Endothelial cell of umbilical vein (primary cell): ENCODE results near the gene F5. TPM values are rescaled to one million over a fixed set of nuclear protein-coding genes. Genes with fewer than 3 reads are reported as not detected.
"Not testable (repeated sequence)": the region's sequence is repeated elsewhere in the genome, so short reads cannot be mapped to it uniquely, and the experiment has no call there.

Source experiments
- BruUV-seq: library from RNA; stranded (reverse); fragments of 400-500 nt; replicated peaks from 2 replicates; lab custom pipeline; 2021; lab: Mats Ljungman, UMichigan
- CTCF ChIA-PET: fragments of 300-600, 350-600 bp; sonication (Branson Sonifier 250); formaldehyde crosslinking; loops from one replicate; lab custom pipeline; 2021; ENCODE audit warnings: antibody characterized with exemption, inconsistent platforms; lab: Charles Lee
- POLR2A ChIA-PET: fragments of 300-600, 350-600 bp; sonication (Branson Sonifier 250); formaldehyde crosslinking; loops from one replicate; lab custom pipeline; 2021; ENCODE audit warnings: antibody characterized with exemption, inconsistent platforms; lab: Charles Lee
- DNase-seq: peaks from one replicate; pipeline ENCODE4 v3.0.0-alpha.2; 2011; ENCODE audit warnings: low read depth, low spot score
- FAIRE-seq: peaks from 2 replicates; lab custom pipeline; 2011; peaks lifted over from hg19 to GRCh38; lab: Jason Lieb, UNC
- H2AFZ ChIP-seq: 2 replicates; pipeline ENCODE4 v1.6.0; 2012; ENCODE audit warnings: low read depth, low read length, control low read depth, inconsistent platforms
- H3K27ac ChIP-seq: 2 replicates; pipeline ENCODE4 v1.5.1; 2011; ENCODE audit warnings: low read depth, mild to moderate bottlenecking, control low read depth, low read length, moderate library complexity; ENCODE audit not compliant: insufficient read depth
- H3K27me3 ChIP-seq, 2 experiments: 2 replicates each; pipeline versions ENCODE4 v1.6.0 to v1.6.1; 2011; ENCODE audit warnings: low read length in 2 of 2, mixed read lengths in 1 of 2; ENCODE audit not compliant: control insufficient read depth in 2 of 2, insufficient read depth in 2 of 2
- H3K36me3 ChIP-seq, 2 experiments: 2 replicates in 1 of 2; 3 replicates in 1 of 2; pipeline ENCODE4 v1.5.1; 2011; ENCODE audit warnings: low read length in 2 of 2, mild to moderate bottlenecking in 1 of 2, moderate library complexity in 1 of 2; ENCODE audit not compliant: control insufficient read depth in 2 of 2, insufficient read depth in 2 of 2; ENCODE audit errors: extremely low read depth in 1 of 2
- H3K4me1 ChIP-seq: 3 replicates; pipeline ENCODE4 v1.5.1; 2011; ENCODE audit warnings: mild to moderate bottlenecking, low read length; ENCODE audit not compliant: control insufficient read depth, insufficient read depth; ENCODE audit errors: extremely low read depth
- H3K4me2 ChIP-seq: 2 replicates; pipeline ENCODE4 v1.6.1; 2011; ENCODE audit warnings: low read length, control low read depth, mixed read lengths; ENCODE audit not compliant: insufficient read depth
- H3K4me3 ChIP-seq, 3 experiments: fragments of 200-600 bp in 1 of 3; sonication (generic), shearing (Covaris generic) in 1 of 3; replicated peaks in 1 of 3; 2 replicates each; pipeline ENCODE4 v1.5.1; 2011 to 2016; ENCODE audit warnings: control low read depth in 3 of 3, low read length in 3 of 3, mild to moderate bottlenecking in 2 of 3, inconsistent platforms in 1 of 3, low read depth in 1 of 3, moderate library complexity in 1 of 3; ENCODE audit not compliant: insufficient read depth in 1 of 3
- H3K79me2 ChIP-seq: 2 replicates; pipeline ENCODE4 v1.6.0; 2012; ENCODE audit warnings: low read length, inconsistent platforms; ENCODE audit not compliant: control insufficient read depth, insufficient read depth
- H3K9ac ChIP-seq: replicated peaks from 2 replicates; pipeline ENCODE3; 2011; ENCODE audit warnings: low read length, control low read depth; ENCODE audit not compliant: insufficient read depth; ENCODE audit errors: extremely low read depth
- H3K9me1 ChIP-seq: replicated peaks from 3 replicates; pipeline ENCODE4 v1.6.0; 2011; ENCODE audit warnings: mild to moderate bottlenecking, low read length; ENCODE audit not compliant: control insufficient read depth, insufficient read depth; ENCODE audit errors: extremely low read depth
- H3K9me3 ChIP-seq: replicated peaks from 2 replicates; pipeline ENCODE4 v1.5.1; 2012; ENCODE audit warnings: low read length, inconsistent platforms; ENCODE audit not compliant: control insufficient read depth, insufficient read depth
- H4K20me1 ChIP-seq: replicated peaks from 2 replicates; pipeline ENCODE3; 2011; ENCODE audit warnings: mild to moderate bottlenecking, low read length; ENCODE audit not compliant: control insufficient read depth, insufficient read depth; ENCODE audit errors: extremely low read depth
- EZH2 ChIP-seq: IDR thresholded peaks from 2 replicates; pipeline ENCODE4 v1.6.1; 2012; ENCODE audit warnings: borderline replicate concordance, low read depth, mild to moderate bottlenecking, moderate library complexity, low read length, inconsistent platforms; ENCODE audit not compliant: severe bottlenecking
- FOS ChIP-seq: IDR thresholded peaks from 2 replicates; pipeline ENCODE4 v1.6.1; 2011; ENCODE audit warnings: mild to moderate bottlenecking, low read length, moderate library complexity, borderline replicate concordance; ENCODE audit not compliant: insufficient read depth
- GATA2 ChIP-seq: IDR thresholded peaks from 2 replicates; pipeline ENCODE4 v1.7.0; 2011; ENCODE audit warnings: low read depth, mild to moderate bottlenecking, moderate library complexity, mixed read lengths, low read length; ENCODE audit not compliant: insufficient read length, insufficient read depth
- JUN ChIP-seq: IDR thresholded peaks from 2 replicates; pipeline ENCODE4 v1.6.1; 2011; ENCODE audit warnings: borderline replicate concordance, low read depth; ENCODE audit not compliant: insufficient read length, insufficient read depth
- MYC ChIP-seq: IDR thresholded peaks from one replicate; pipeline ENCODE4 v1.6.1; 2011; ENCODE audit warnings: mild to moderate bottlenecking, low read depth, low read length
- POLR2A ChIP-seq: IDR thresholded peaks from 2 replicates; pipeline ENCODE4 v1.6.1; 2012; ENCODE audit warnings: low read depth, mild to moderate bottlenecking, control low read depth, low read length
- POLR2AphosphoS5 ChIP-seq: IDR thresholded peaks from 2 replicates; pipeline ENCODE4 v1.6.1; 2012; ENCODE audit warnings: low read depth, mild to moderate bottlenecking, control low read depth, low read length, moderate library complexity; ENCODE audit not compliant: insufficient read depth
- dilution Hi-C: fragments of 300-500 bp; cut with MboI; formaldehyde crosslinking; loops from one replicate; pipeline ENCODE4 v1.15.0; 2019; ENCODE audit warnings: low sequenced_read_pairs; ENCODE audit not compliant: extremely low pct_ligation_motif_present
- intact Hi-C: fragments of 100-400 bp; cut with micrococcal nuclease; formaldehyde crosslinking; loops from one replicate; pipeline ENCODE4 v1.10.0; 2022
- polyA plus RNA-seq, 4 experiments: library from polyadenylated mRNA; depleted of rRNA in 3 of 4; stranded (reverse) in 3 of 4; unstranded in 1 of 4; fragments of >200 nt; gene quantifications; 2 replicates each; pipeline versions ENCODE4 v1.2.1 to v1.2.3, GENCODE V29; 2011 to 2012; ENCODE audit warnings: missing spikeins in 1 of 4
- total RNA-seq: library from RNA; stranded (reverse); gene quantifications from 2 replicates; pipeline ENCODE4 v1.2.3, GENCODE V29; 2021
- TF ChIP-seq, protein P1 (sequence below): IDR thresholded peaks from 2 replicates; pipeline ENCODE4 v1.6.1; 2011; ENCODE audit not compliant: insufficient read depth, insufficient read length
- TF ChIP-seq, protein P2 (sequence below), 2 donors: IDR thresholded peaks; 1 replicate in 1 of 2; 2 replicates in 1 of 2; pipeline ENCODE4 v1.5.1; 2011; ENCODE audit warnings: low read length in 2 of 2, mild to moderate bottlenecking in 2 of 2, moderate library complexity in 2 of 2, control low read depth in 1 of 2, inconsistent platforms in 1 of 2, low read depth in 1 of 2; ENCODE audit not compliant: insufficient read depth in 1 of 2; ENCODE audit errors: extremely low read depth in 1 of 2

The F5 gene
- total and polyA plus RNA-seq, 2 donors (not counting 3 experiments of a cell fraction or from before 2014, with no cell fraction given): not detected

DNA sequence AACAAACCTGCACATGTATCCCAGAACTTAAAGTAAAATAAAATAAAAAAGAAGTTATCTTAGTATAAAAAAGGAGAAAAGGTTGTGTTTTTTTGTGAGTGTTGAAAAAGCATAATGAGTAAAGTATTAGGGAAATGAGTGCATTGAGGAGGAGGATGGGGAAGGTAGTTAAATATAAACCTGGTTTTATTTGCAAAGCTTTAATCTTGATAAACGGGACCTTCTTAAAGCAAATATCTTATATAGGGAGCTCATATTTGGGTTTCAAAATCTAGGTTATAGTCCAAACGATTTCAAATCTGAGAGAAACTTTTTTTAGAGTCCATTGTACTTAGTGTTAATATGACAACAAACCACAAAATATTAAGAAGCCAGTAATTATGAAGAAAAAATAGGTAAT is 78.9 kb downstream of the F5 start:
- Histone ChIP-seq H4K20me1 (no peaks in the 10 kb centered on the region), H3K36me3 (no peaks in the 10 kb centered on the region), H3K4me3 (no peak overlapping the region), H3K79me2 (no peaks in the 10 kb centered on the region), H3K27ac (no peak overlapping the region), H2AFZ (no peak overlapping the region), H3K9me1 (no peaks in the 10 kb centered on the region), H3K9me3 (no peaks in the 10 kb centered on the region), H3K9ac (no peak overlapping the region), H3K27me3 (no peaks in the 10 kb centered on the region), H3K4me2 (no peak overlapping the region), H3K4me1 (peaks cover 35% of the 10 kb centered on the region)
- no TSS peak for BruUV-seq
- no peak for TF ChIP-seq EZH2
- TF ChIP-seq POLR2A: no peak
- TF ChIP-seq, protein P1, sequence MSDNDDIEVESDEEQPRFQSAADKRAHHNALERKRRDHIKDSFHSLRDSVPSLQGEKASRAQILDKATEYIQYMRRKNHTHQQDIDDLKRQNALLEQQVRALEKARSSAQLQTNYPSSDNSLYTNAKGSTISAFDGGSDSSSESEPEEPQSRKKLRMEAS: no peak
- TF ChIP-seq FOS: no peak
- no peak for TF ChIP-seq MYC
- no peak for TF ChIP-seq JUN
- TF ChIP-seq GATA2: no peak
- no peak for TF ChIP-seq POLR2AphosphoS5
- TF ChIP-seq, protein P2, sequence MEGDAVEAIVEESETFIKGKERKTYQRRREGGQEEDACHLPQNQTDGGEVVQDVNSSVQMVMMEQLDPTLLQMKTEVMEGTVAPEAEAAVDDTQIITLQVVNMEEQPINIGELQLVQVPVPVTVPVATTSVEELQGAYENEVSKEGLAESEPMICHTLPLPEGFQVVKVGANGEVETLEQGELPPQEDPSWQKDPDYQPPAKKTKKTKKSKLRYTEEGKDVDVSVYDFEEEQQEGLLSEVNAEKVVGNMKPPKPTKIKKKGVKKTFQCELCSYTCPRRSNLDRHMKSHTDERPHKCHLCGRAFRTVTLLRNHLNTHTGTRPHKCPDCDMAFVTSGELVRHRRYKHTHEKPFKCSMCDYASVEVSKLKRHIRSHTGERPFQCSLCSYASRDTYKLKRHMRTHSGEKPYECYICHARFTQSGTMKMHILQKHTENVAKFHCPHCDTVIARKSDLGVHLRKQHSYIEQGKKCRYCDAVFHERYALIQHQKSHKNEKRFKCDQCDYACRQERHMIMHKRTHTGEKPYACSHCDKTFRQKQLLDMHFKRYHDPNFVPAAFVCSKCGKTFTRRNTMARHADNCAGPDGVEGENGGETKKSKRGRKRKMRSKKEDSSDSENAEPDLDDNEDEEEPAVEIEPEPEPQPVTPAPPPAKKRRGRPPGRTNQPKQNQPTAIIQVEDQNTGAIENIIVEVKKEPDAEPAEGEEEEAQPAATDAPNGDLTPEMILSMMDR (IDR thresholded peaks at IDR 0.05; ENCODE audit: extremely low read depth in 1 of 2, insufficient read depth in 1 of 2, low read depth in 1 of 2, low read length in 2 of 2): no peak
- intact Hi-C loops: no loop called here
- DNase-seq (no peak), FAIRE-seq (no peak)
- dilution Hi-C loops: no loop called here
- ChIA-PET POLR2A (no interaction called here), CTCF (interaction anchor here (1.4 to 3.3 kb wide), 2 partner anchors 22 to 39 kb away, joined by 3 to 10 read pairs; partner anchors contain the start of gene SLC19A2)

DNA sequence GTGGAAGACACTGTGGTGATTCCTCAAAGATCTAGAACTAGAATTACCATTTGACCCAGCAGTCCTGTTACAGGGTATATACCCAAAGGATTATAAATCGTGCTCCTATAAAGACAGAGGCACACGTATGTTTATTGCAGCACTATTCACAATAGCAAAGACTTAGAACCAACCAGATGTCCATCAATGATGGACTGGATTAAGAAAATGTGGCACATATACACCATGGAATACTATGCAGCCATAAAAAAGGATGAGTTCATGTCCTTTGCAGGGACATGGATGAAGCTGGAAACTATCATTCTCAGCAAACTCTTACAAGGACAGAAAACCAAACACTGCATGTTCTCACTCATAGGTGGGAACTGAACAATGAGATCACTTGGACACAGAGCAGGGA is 82.7 kb downstream of the F5 start:
- H3K4me1 ChIP-seq, BruUV-seq, CTCF ChIA-PET: not testable (repeated sequence)

More for the DNA sequence above, 82.7 kb downstream of the F5 start:
- H3K27ac ChIP-seq, H3K4me3 ChIP-seq, DNase-seq, FAIRE-seq, H3K9me1 ChIP-seq, H3K27me3 ChIP-seq, H3K9ac ChIP-seq, H3K4me2 ChIP-seq, intact Hi-C loops, H3K36me3 ChIP-seq, H4K20me1 ChIP-seq, dilution Hi-C loops, H3K9me3 ChIP-seq, POLR2A ChIA-PET, H3K79me2 ChIP-seq, H2AFZ ChIP-seq: not testable (repeated sequence)
